HG02938 (cell line): ENCODE measurements around the gene PITPNC1.

Experiments used
- ATAC-seq: cut with Tn5 transposase; IDR thresholded peaks from one replicate; pipeline ENCODE4 v1.9.1; 2021; ENCODE audit warnings: mild to moderate bottlenecking, moderate library complexity; ENCODE audit not compliant: unreplicated experiment

The PITPNC1 gene

GRCh38 chr17:67532326-67532871 is 155.3 kb downstream of the PITPNC1 start:
- no peak for ATAC-seq

DNA sequence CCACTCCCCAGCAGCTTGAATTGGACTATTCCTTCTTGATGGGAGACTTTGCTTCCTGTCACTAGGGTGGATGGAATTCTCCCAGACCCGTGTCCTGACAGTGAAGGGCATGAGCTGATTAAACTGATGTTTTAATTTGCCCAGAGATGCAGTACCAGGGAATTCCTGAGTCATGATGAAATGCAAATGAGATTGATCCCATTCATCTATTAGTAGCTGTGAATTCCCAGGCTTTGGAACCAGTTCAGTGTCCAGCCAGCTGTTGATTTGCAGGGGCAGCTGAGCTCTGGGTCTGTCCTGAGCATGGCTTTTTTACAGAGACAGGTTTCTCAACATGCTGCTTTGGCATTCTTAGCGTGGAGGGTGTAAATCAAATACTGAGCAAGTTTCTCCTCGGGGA is 157.9 kb downstream of the PITPNC1 start:
- no peak for ATAC-seq

DNA sequence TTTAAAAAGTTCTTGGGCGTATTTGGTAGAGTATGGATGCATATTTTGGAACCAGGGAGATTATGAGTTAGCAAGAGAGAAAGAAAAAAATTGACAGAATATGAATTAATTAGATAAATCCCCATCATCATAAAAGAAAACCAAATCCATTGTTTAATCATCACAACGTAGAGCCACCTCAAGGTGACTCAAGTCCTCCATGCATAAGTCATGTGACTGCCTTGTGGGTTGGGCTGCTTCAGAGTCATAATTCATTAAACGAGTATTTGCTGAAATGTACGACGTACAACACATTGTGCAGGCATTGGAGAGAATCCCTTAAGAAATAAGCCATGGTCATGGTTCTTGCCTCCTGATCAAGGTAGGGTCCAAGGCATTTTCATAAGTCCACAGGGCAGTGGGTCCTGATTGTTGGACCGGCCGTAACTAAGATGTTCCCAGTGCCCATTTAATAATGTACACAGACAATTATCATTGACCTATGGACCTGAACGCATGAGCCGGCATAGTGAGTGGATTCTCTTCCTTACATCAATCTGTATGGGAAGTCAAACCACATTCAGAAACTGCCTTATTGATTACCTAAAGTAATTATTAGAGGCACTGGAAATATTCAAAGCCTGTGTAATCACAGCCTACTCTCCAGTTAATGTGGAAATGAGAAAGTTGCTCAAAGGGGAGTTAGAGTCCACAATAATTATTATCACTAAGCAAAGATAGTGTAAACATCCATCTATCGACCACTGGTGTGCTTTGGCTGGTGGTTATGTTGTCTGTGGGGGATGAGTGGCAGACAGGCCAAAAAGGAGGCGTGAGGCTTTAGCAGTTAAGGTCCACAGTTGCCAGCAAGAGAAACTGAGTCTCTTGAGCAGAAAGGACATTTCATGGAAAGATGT is 165.4 kb downstream of the PITPNC1 start:
- no peak for ATAC-seq

GRCh38 chr17:67544364-67544955 is 167.4 kb downstream of the PITPNC1 start:
- ATAC-seq, result no peak

GRCh38 chr17:67546578-67547527 is 169.8 kb downstream of the PITPNC1 start:
- peak; percentile 94 for ATAC-seq

GRCh38 chr17:67548693-67549092 is 171.6 kb downstream of the PITPNC1 start:
- ATAC-seq, result no peak

GRCh38 chr17:67549820-67550219 is 172.7 kb downstream of the PITPNC1 start:
- ATAC-seq, result no peak

- no peak for ATAC-seq
Observed at GRCh38 chr17:67554634-67555033, 177.6 kb downstream of the PITPNC1 start.

DNA sequence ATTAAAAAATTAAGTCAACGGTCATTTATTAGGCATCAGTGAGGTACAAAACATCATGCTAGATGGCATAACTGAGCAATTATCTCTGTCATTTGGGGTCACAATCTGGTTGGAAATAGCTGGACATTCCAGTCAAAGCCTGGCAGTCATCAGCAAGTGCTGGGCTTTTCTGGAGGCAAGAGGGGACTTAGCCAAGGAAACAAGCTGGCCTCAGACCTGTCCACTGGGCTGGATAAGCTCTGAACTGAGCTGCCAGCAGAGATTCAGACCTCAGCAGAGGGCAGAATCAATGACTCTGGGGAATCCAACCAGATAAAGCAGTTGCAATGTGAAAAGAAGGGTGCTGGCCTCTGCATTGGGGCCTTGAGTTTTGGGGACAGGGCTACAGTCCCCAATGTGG is 178.8 kb downstream of the PITPNC1 start:
- ATAC-seq, result no peak

DNA sequence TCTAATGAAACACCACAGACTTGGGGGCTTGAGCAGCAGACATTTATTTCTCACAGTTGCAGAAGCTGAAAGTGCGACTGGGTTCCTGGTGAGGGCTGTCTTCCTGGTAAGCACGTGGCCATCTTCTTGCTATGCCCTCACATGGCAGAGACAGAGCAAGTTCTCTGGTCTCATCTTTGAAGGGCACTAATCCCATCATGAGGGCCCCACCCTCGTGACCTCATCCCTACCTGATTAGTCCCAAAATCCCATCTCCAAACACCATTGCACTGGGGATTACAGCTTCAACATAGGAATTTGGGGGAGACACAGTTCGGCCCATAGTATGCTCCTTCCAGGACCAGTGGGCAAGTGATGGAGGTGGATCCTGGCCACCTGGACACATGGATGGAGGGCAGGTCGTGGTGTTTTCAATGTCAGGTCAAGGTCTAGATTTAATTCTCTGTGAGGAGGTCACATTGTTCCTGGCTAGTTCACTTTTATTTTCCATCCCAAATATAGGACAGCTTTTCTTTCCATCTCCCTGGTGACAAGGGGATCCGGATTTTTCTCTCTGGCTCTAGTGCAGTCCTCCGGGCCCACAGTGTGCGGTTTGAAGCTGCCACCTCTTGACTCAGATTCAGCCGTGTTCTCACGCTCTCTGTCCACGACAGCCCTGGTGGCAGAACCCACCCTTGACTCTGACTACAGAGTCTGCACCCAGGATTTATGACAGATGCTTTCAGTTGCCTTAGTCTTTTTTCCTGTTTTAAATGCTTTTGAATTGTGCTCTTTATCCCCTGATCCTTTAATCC is 180.2 kb downstream of the PITPNC1 start:
- ATAC-seq, result no peak

GRCh38 chr17:67557921-67558320 is 180.8 kb downstream of the PITPNC1 start:
- ATAC-seq, result no peak

- ATAC-seq, result no peak
Observed at GRCh38 chr17:67558740-67559380, 181.8 kb downstream of the PITPNC1 start.

- ATAC-seq, result no peak
Observed at GRCh38 chr17:67559381-67559966, 182.4 kb downstream of the PITPNC1 start.

DNA sequence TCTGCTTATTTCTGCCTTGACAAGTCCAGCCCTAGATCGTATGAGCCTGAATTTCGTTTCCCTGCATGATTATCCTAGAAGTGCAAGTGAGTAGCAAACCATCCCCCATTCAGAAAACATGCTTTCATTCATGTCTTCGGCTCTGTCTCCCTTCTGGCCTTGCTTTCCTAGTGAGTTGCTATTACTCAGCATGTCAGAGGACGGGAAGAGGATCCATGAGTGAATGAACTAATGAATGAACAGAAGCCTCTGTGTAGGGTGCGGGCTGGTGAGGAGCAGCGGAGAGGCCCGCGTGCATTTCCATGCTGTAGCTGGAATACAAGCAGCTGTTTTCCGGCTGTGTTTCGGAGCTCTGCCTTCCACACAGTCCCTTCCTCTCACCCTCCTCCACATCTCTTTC is 184.9 kb downstream of the PITPNC1 start:
- ATAC-seq, result no peak

- no peak for ATAC-seq
Observed at GRCh38 chr17:67563692-67564228, 186.7 kb downstream of the PITPNC1 start.

- no peak for ATAC-seq
Observed at GRCh38 chr17:67565068-67565467, 188.0 kb downstream of the PITPNC1 start.

GRCh38 chr17:67566656-67567055 is 189.6 kb downstream of the PITPNC1 start:
- ATAC-seq, result no peak

DNA sequence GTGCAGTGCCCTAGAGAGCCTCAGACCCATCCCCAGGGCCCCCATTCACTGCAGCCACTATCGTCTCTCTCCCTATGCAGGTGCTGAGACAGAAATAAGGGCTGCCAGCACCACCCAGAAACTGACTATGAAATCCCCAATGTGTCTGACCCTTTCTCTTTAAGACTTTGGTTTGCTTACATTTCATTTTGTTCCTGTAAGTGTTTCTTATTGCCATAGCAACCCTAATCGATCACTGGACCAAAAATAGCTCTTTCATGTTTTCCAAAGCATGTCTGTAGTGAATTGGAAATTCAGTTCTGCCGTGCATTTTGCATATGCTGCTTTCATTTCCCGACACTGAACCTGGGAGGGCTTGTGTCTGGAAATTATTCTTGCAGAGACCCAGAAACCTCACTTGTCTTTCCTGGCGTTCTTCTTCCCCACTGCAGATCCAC is 192.0 kb downstream of the PITPNC1 start:
- no peak for ATAC-seq

- ATAC-seq, result no peak
Observed at GRCh38 chr17:67569873-67570272, 192.8 kb downstream of the PITPNC1 start.
